ENCODE data around the gene CREB3L1.

Gene CREB3L1, protein sequence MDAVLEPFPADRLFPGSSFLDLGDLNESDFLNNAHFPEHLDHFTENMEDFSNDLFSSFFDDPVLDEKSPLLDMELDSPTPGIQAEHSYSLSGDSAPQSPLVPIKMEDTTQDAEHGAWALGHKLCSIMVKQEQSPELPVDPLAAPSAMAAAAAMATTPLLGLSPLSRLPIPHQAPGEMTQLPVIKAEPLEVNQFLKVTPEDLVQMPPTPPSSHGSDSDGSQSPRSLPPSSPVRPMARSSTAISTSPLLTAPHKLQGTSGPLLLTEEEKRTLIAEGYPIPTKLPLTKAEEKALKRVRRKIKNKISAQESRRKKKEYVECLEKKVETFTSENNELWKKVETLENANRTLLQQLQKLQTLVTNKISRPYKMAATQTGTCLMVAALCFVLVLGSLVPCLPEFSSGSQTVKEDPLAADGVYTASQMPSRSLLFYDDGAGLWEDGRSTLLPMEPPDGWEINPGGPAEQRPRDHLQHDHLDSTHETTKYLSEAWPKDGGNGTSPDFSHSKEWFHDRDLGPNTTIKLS

DNA sequence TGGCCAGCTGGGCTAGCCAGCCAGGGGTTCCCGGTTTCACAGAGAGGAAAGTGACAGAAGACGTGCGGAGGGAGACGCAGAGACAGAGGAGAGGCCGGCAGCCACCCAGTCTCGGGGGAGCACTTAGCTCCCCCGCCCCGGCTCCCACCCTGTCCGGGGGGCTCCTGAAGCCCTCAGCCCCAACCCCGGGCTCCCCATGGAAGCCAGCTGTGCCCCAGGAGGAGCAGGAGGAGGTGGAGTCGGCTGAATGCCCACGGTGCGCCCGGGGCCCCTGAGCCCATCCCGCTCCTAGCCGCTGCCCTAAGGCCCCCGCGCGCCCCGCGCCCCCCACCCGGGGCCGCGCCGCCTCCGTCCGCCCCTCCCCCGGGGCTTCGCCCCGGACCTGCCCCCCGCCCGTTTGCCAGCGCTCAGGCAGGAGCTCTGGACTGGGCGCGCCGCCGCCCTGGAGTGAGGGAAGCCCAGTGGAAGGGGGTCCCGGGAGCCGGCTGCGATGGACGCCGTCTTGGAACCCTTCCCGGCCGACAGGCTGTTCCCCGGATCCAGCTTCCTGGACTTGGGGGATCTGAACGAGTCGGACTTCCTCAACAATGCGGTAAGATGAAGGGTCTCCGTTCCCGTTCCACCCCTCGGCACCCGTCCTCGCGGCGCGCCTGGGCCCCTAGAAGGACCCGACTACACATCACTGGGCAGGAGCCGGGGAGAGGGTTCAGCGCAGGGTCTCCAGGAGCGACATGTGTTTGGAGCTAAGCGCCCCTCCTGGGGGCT, at the start of gene CREB3L1:
Gene CREB3L1 (plus strand): TSS at position 41 of the 765 bp plus-strand sequence. CDS start 450 bp downstream, at position 491.
- Histone ChIP-seq H3K79me2 (ENCODE audit: insufficient read depth, low read length) (no peaks in the 10 kb centered on the region), H3K27me3 (ENCODE audit: low read length) (0 out of 2 replicates have a peak, but pooled peaks cover 2% of the 10 kb centered on the region), H3K4me3 (ENCODE audit: insufficient read depth, low read length, poor library complexity, severe bottlenecking) (no peak within 1 kb of the TSS), H3K4me2 (ENCODE audit: low read depth, low read length, poor library complexity, severe bottlenecking) (no peak within 1 kb of the TSS), H3K9me3 (ENCODE audit: insufficient read depth, low read length) (no peaks in the 10 kb centered on the region), H3K9me2 (replicated peaks; ENCODE audit: insufficient read depth, low read length) (no peaks in the 10 kb centered on the region), H3K9ac (ENCODE audit: low read length) (no peak within 1 kb of the TSS), H3F3A (ENCODE audit: insufficient read depth) (no peaks in the 10 kb centered on the region), H4K20me1 (ENCODE audit: low read depth, low read length) (no peaks in the 10 kb centered on the region), H3K36me3 (ENCODE audit: low read length) (no peaks in the 10 kb centered on the region), H3K27ac (ENCODE audit: low read depth, low read length) (no peak within 1 kb of the TSS), H2AFZ (ENCODE audit: low read depth, low read length, severe bottlenecking) (no peak within 1 kb of the TSS)
- TF ChIP-seq, protein P1, sequence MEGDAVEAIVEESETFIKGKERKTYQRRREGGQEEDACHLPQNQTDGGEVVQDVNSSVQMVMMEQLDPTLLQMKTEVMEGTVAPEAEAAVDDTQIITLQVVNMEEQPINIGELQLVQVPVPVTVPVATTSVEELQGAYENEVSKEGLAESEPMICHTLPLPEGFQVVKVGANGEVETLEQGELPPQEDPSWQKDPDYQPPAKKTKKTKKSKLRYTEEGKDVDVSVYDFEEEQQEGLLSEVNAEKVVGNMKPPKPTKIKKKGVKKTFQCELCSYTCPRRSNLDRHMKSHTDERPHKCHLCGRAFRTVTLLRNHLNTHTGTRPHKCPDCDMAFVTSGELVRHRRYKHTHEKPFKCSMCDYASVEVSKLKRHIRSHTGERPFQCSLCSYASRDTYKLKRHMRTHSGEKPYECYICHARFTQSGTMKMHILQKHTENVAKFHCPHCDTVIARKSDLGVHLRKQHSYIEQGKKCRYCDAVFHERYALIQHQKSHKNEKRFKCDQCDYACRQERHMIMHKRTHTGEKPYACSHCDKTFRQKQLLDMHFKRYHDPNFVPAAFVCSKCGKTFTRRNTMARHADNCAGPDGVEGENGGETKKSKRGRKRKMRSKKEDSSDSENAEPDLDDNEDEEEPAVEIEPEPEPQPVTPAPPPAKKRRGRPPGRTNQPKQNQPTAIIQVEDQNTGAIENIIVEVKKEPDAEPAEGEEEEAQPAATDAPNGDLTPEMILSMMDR (IDR thresholded peaks at IDR 0.05; ENCODE audit: insufficient read depth, low read length, poor library complexity, severe bottlenecking) = no peak
- no peak for TF ChIP-seq EZH2phosphoT487 (conservative IDR thresholded peaks at IDR 0.05; ENCODE audit: low read length)

DNA sequence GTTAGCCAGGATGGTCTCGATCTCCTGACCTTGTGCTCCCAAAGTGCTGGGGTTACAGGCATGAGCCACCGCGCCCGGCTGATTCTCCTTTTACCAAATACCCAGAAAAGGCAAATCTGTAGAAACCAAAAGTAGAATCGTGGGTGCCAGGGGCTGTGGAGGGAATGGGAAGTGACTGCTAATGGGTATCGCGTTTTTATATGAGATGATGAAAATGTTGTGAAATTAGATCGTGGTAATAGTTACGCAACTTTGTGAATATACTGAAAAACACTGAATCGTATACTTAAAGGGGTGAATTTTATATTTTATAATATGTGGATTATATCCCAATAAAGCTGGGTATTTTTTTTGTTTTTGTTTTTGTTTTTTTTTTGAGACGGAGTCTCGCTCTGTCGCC, 48.2 kb upstream of the CREB3L1 start:
- Histone ChIP-seq H3K27ac (ENCODE audit: low read depth, low read length) (no peak overlapping the region), H3K4me2 (ENCODE audit: low read depth, low read length, poor library complexity, severe bottlenecking) (no peak overlapping the region), H2AFZ (ENCODE audit: low read depth, low read length, severe bottlenecking) (no peak overlapping the region), H3K79me2 (ENCODE audit: insufficient read depth, low read length) (no peaks in the 10 kb centered on the region), H3K4me3 (ENCODE audit: insufficient read depth, low read length, poor library complexity, severe bottlenecking) (no peak overlapping the region), H3K27me3 (ENCODE audit: low read length) (no peaks in the 10 kb centered on the region), H3K36me3 (ENCODE audit: low read length) (no peaks in the 10 kb centered on the region), H3K9me2 (replicated peaks; ENCODE audit: insufficient read depth, low read length) (no peaks in the 10 kb centered on the region), H4K20me1 (ENCODE audit: low read depth, low read length) (no peaks in the 10 kb centered on the region), H3F3A (ENCODE audit: insufficient read depth) (no peaks in the 10 kb centered on the region), H3K9me3 (ENCODE audit: insufficient read depth, low read length) (no peaks in the 10 kb centered on the region), H3K9ac (ENCODE audit: low read length) (no peak overlapping the region)
- TF ChIP-seq, protein P1 (IDR thresholded peaks at IDR 0.05; ENCODE audit: insufficient read depth, low read length, poor library complexity, severe bottlenecking) = no peak
- TF ChIP-seq EZH2phosphoT487 (conservative IDR thresholded peaks at IDR 0.05; ENCODE audit: low read length) = no peak

DNA sequence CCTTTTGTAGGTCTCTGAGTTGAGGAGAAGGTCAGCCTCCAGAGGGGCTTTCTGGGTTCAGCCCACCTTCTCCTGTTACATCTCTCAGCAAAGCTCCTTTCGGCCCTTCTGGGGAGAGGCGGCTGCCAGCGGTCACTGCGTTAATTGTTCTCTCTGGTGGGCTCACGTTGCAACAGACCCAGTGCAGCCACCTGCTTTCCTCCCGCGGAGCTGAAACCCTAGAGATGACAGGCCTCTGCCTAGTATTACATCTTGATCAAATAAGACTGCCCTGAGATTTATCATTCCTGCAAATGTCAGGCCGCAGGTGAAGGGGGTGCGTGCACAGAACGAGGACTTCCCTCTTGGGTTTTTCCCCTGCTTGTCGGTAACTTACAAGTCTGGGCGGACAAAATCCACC, 43.2 kb upstream of the CREB3L1 start:
- H3K27me3 ChIP-seq (ENCODE audit: low read length) = no peaks in the 10 kb centered on the region
- no peak overlapping the region for H3K4me2 ChIP-seq (ENCODE audit: low read depth, low read length, poor library complexity, severe bottlenecking)
- no peaks in the 10 kb centered on the region for H3K9me2 ChIP-seq (replicated peaks; ENCODE audit: insufficient read depth, low read length)
- H4K20me1 ChIP-seq (ENCODE audit: low read depth, low read length) = no peaks in the 10 kb centered on the region
- no peaks in the 10 kb centered on the region for H3K36me3 ChIP-seq (ENCODE audit: low read length)
- no peaks in the 10 kb centered on the region for H3K9me3 ChIP-seq (ENCODE audit: insufficient read depth, low read length)
- H2AFZ ChIP-seq (ENCODE audit: low read depth, low read length, severe bottlenecking) = no peak overlapping the region
- H3F3A ChIP-seq (ENCODE audit: insufficient read depth) = no peaks in the 10 kb centered on the region
- H3K27ac ChIP-seq (ENCODE audit: low read depth, low read length) = no peak overlapping the region
- no peak overlapping the region for H3K4me3 ChIP-seq (ENCODE audit: insufficient read depth, low read length, poor library complexity, severe bottlenecking)
- no peaks in the 10 kb centered on the region for H3K79me2 ChIP-seq (ENCODE audit: insufficient read depth, low read length)
- no peak for TF ChIP-seq EZH2phosphoT487 (conservative IDR thresholded peaks at IDR 0.05; ENCODE audit: low read length)
- TF ChIP-seq, protein P1 (IDR thresholded peaks at IDR 0.05; ENCODE audit: insufficient read depth, low read length, poor library complexity, severe bottlenecking) = no peak
- H3K9ac ChIP-seq (ENCODE audit: low read length) = no peak overlapping the region
